Measurements from ENCODE around the gene SLCO4A1.

Gene SLCO4A1, protein sequence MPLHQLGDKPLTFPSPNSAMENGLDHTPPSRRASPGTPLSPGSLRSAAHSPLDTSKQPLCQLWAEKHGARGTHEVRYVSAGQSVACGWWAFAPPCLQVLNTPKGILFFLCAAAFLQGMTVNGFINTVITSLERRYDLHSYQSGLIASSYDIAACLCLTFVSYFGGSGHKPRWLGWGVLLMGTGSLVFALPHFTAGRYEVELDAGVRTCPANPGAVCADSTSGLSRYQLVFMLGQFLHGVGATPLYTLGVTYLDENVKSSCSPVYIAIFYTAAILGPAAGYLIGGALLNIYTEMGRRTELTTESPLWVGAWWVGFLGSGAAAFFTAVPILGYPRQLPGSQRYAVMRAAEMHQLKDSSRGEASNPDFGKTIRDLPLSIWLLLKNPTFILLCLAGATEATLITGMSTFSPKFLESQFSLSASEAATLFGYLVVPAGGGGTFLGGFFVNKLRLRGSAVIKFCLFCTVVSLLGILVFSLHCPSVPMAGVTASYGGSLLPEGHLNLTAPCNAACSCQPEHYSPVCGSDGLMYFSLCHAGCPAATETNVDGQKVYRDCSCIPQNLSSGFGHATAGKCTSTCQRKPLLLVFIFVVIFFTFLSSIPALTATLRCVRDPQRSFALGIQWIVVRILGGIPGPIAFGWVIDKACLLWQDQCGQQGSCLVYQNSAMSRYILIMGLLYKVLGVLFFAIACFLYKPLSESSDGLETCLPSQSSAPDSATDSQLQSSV

DNA sequence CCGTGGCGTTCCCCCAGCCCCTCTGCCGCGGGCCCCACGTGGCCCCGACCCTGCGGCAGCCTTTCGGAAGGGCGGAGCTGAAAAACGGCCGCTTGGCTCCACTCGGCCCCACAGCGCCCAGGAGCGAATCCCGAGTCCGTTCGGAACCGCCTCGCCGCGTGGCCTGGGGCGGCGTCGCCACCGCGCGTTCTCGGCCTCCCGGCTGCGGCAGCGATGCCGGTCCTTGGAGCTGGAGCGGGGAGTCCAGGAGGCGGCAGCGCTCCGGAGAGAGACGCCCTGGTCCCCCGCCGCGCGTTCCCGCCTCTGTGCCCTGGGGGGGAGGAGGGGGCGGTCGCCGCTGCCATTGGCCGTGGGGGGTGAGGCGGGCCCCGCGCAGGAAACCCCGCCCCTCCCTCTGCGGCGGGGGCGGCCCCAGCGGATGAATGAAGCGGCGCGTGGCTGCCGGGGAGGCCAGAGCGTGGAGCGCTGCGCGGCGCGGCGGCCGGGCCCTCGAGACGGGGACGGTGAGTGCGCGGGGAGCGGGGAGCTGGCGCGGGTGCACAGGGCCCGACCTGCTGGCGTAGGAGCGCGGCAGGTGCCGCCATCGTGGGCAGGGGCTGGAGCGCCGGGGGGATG, at the start of gene SLCO4A1:
TSS of gene SLCO4A1 (plus strand) at position 453 of the 615 bp plus-strand sequence. CDS start 13,952 bp downstream, outside the sequence.
- DNase-seq (ENCODE audit: low read depth): peak; percentile 87

GRCh38 chr20:62592506-62593177, 49.7 kb upstream of the SLCO4A1 start:
- no peak for DNase-seq (ENCODE audit: low read depth)

DNA sequence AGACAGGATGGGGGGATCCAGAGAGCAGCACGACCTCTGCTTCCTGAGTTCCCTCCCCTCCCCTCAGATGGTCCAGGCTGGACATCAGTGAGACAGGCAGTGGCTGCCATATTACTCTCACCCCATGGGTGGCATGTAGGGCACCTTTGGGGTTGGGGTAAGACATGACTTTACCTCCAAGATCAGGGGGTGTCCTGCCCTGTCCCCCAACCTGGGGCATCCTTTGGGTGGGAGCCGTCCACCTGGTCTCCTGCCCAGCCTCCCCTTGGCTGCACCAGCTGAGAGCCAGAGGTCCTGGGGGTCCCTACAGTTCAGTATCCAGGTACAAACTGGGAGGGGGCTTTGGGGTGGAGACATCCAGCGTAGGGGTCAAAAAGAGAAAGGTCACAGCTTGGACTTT, 48.7 kb upstream of the SLCO4A1 start:
- no peak for DNase-seq (ENCODE audit: low read depth)

- DNase-seq (ENCODE audit: low read depth): no peak
These were observed 47.2 kb upstream of the SLCO4A1 start for GRCh38 chr20:62595069-62595468.

- no peak for DNase-seq (ENCODE audit: low read depth)
These were observed 46.8 kb upstream of the SLCO4A1 start for GRCh38 chr20:62595491-62595890.

DNA sequence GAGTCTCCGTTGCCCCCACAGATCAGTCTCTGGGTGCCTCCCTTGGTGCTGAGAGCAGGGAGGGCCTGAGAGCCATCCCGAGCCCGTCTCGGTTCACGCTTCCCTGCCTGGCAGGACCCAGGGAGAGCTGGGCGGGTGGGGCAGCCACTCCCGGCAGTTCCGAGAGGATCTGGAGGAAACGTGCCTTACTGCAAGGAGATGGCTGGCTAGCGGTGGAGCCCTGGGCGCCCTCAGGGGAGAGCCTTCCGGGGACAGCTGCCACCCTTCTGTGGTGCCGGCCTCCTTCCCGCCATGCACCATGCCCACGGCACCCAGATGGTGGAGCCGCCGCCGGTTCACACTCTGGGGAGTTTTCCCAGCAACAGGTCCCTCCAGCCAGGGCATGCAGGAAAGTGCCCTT, 45.8 kb upstream of the SLCO4A1 start:
- no peak for DNase-seq (ENCODE audit: low read depth)

GRCh38 chr20:62596921-62597320, 45.4 kb upstream of the SLCO4A1 start:
- no peak for DNase-seq (ENCODE audit: low read depth)

DNA sequence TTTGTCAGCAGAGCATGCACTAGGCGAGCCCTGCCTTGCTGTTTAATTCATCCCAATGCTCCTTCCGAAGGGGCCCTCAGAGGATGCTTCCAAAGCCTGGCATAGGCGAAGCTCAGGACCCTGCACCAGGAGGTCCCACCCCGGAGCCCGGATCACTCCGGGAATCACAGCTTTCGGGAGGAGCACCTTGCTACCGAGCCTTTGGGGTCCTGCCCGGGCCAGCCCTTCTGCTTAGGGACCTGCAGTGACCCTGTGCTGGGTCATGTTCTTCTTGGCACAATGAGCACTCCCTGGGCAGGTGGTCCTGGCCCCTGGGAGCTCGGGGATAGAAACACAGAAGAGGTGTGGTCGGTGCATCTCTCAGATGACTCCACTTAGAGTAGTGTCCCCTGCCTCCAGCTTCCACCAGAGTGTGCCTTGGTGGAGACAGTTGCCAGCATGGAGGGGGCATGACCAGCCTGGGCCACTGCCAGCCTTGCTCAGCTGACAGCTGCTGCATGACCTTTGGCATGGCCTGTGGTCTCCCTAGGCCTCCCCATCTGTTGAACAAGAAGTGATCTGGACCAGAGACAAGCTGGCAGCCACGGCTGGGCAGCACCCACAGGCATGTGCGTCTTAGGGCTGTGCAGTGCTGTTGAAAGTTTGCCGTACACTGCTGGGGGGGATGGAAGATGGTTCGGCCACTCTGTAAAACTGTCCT, 44.7 kb upstream of the SLCO4A1 start:
- DNase-seq (ENCODE audit: low read depth): no peak

GRCh38 chr20:62598761-62599194, 43.5 kb upstream of the SLCO4A1 start:
- no peak for DNase-seq (ENCODE audit: low read depth)

GRCh38 chr20:62599216-62600110, 42.8 kb upstream of the SLCO4A1 start:
- no peak for DNase-seq (ENCODE audit: low read depth)

DNA sequence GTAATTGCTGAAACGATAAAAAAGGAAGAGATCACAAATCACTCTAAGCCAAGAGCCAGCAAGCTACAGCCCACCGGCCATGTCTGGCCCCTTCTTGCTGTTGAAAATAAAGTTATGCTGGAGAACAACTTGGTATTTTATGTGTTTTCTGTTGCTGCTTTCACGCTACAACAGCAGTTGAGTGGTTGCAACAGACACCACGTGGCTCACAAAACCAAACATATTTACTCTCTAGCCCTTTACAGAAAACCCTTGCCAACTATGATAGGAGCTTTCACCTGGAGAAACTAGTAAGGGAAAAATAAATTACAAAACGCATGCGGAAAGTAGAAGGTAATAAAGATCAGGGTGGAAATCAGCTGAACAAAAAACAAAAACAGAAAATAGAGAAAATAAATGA, 41.1 kb upstream of the SLCO4A1 start:
- no peak for DNase-seq (ENCODE audit: low read depth)

DNA sequence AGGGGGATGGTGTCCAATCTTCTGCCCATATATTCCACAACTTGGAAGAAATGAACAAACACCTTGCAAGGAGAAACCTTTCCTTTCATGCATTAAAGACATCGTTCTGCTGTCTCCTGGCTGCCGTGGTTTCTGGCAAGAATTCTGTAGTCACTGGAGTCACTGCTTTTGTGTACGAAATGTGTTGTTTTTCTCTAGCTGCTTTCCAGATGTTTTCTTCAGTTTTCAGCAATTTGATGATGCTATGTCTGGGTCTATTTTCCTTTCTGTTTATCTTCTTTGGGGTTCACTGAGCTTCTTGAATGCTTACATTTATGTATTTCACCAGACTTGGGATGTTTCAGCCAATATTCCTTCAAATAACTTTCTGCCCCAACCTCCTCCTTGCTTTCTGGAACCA, 40.6 kb upstream of the SLCO4A1 start:
- no peak for DNase-seq (ENCODE audit: low read depth)

- DNase-seq (ENCODE audit: low read depth): no peak
These were observed 39.8 kb upstream of the SLCO4A1 start for GRCh38 chr20:62602550-62602949.

DNA sequence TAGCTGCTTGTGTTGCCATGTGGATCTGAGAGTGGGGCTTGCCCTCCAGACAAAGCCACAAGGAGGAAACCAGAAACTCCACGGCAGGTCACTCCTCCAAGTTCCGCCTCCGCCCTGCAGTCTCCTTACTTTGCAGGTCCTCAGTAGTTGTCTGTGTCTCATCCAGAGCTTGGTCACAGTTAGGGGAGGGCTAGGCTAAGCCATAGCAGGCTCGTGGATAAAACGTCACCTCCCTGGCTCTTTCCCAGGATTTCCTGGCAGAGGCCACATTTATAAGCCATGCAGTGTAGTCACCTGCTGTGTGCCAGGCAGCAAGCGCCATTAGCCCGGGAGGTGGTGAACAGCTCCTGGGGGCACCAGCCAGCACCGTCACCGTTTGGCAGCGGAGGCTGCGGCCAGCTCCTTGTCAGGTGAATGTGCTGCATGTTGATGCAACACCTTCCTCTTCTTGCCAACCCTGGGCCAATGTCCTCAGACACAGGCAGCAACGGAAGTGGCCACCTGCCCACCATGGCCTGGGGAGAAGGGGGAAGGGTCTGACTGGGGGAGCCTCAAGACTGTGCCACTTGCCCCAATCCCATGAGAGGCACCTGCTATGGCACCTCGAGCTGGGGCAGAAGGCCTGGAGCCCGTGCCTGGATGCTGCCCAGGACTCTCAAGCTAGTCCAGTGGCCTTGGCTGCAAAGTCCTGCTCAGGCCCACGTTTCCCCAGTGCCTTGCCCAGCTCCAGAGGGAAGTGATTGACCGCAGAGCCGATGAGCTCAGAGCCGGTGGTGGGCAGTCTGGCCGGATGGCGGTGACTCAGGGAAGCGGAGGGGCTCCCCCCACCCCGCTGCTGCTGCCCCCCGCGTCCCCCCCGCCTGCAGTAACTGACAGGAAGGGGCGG, 39.0 kb upstream of the SLCO4A1 start:
- peak; percentile 42 for DNase-seq (ENCODE audit: low read depth)

- no peak for DNase-seq (ENCODE audit: low read depth)
These were observed 38.2 kb upstream of the SLCO4A1 start for GRCh38 chr20:62603907-62604785.

- DNase-seq (ENCODE audit: low read depth): no peak
These were observed 37.5 kb upstream of the SLCO4A1 start for GRCh38 chr20:62604796-62605195.

- DNase-seq (ENCODE audit: low read depth): no peak
These were observed 36.9 kb upstream of the SLCO4A1 start for GRCh38 chr20:62605236-62605943.

- DNase-seq (ENCODE audit: low read depth): no peak
These were observed 36.3 kb upstream of the SLCO4A1 start for GRCh38 chr20:62606016-62606415.

Data from stimulated activated CD8-positive, alpha-beta memory T cell treated with anti-CD3 and anti-CD28 coated beads, Interleukin-12 subunit alpha, Interleukin-12 subunit beta, amount 100 ng/mL, for 4 hours (primary cell).